H9 (cell line): Measurements from ENCODE around the gene PRR33. TPM values are rescaled to one million over a fixed set of nuclear protein-coding genes. Genes with fewer than 3 reads are reported as not detected.

ENCODE experiments used
- DNase-seq: peaks from one replicate; pipeline ENCODE4 v3.0.0-alpha.2; 2017
- H2AFZ ChIP-seq: one replicate; pipeline ENCODE4 v1.6.1; 2013; ENCODE audit warnings: mild to moderate bottlenecking, low read length, control low read depth, moderate library complexity
- H2AK5ac ChIP-seq: 2 replicates; pipeline ENCODE4 v1.6.1; 2013; ENCODE audit warnings: low read length, control low read depth, mixed read lengths; ENCODE audit not compliant: insufficient read length
- H2BK120ac ChIP-seq: one replicate; pipeline ENCODE4 v1.6.1; 2013; ENCODE audit warnings: low read depth, mild to moderate bottlenecking, low read length, control low read depth, inconsistent platforms; ENCODE audit not compliant: poor library complexity, severe bottlenecking
- H2BK12ac ChIP-seq: 2 replicates; pipeline ENCODE4 v1.6.1; 2013; ENCODE audit warnings: low read length, control low read depth, mixed read lengths, low read depth; ENCODE audit not compliant: insufficient read length
- H2BK15ac ChIP-seq: 2 replicates; pipeline ENCODE4 v1.6.1; 2013; ENCODE audit warnings: low read depth, low read length, control low read depth
- H2BK20ac ChIP-seq: one replicate; pipeline ENCODE4 v1.6.1; 2013; ENCODE audit warnings: low read depth, mild to moderate bottlenecking, low read length, control low read depth, inconsistent platforms; ENCODE audit not compliant: poor library complexity, severe bottlenecking
- H2BK5ac ChIP-seq: 2 replicates; pipeline ENCODE4 v1.6.1; 2013; ENCODE audit warnings: low read length, control low read depth, mixed read lengths; ENCODE audit not compliant: insufficient read length
- H3K14ac ChIP-seq: 2 replicates; pipeline ENCODE4 v1.6.1; 2013; ENCODE audit warnings: low read length, control low read depth; ENCODE audit not compliant: insufficient read depth
- H3K18ac ChIP-seq: 2 replicates; pipeline ENCODE4 v1.6.1; 2013; ENCODE audit warnings: low read depth, mild to moderate bottlenecking, mixed read lengths, low read length, control low read depth; ENCODE audit not compliant: insufficient read length
- H3K23ac ChIP-seq: 2 replicates; pipeline ENCODE4 v1.6.1; 2013; ENCODE audit warnings: low read length, control low read depth, mixed read lengths, low read depth; ENCODE audit not compliant: insufficient read length
- H3K23me2 ChIP-seq: 2 replicates; pipeline ENCODE4 v1.6.1; 2013; ENCODE audit warnings: low read depth, mild to moderate bottlenecking, mixed read lengths, low read length, control low read depth; ENCODE audit not compliant: insufficient read length, poor library complexity, severe bottlenecking
- H3K27ac ChIP-seq: 2 replicates; pipeline ENCODE4 v1.5.1; 2013; ENCODE audit warnings: low read length, control low read depth, mixed read lengths, low read depth; ENCODE audit not compliant: insufficient read length
- H3K27me3 ChIP-seq: 2 replicates; pipeline ENCODE4 v1.6.1; 2013; ENCODE audit warnings: low read length, control low read depth, inconsistent platforms; ENCODE audit not compliant: insufficient read depth
- H3K4ac ChIP-seq: 2 replicates; pipeline ENCODE4 v1.6.1; 2013; ENCODE audit warnings: low read depth, mild to moderate bottlenecking, control low read depth, inconsistent platforms, low read length, moderate library complexity
- H3K4me1 ChIP-seq: 2 replicates; pipeline ENCODE4 v1.6.1; 2013; ENCODE audit warnings: low read length, control low read depth, inconsistent platforms; ENCODE audit not compliant: insufficient read depth
- H3K4me2 ChIP-seq: 2 replicates; pipeline ENCODE4 v1.6.1; 2013; ENCODE audit warnings: low read length, control low read depth, mixed read lengths; ENCODE audit not compliant: insufficient read length, insufficient read depth
- H3K56ac ChIP-seq: 2 replicates; pipeline ENCODE4 v1.6.1; 2013; ENCODE audit warnings: low read depth, mild to moderate bottlenecking, mixed read lengths, low read length, control low read depth; ENCODE audit not compliant: insufficient read length
- H3K79me1 ChIP-seq: 2 replicates; pipeline ENCODE4 v1.6.1; 2013; ENCODE audit warnings: low read depth, mild to moderate bottlenecking, moderate library complexity, low read length, control low read depth, inconsistent platforms; ENCODE audit not compliant: insufficient read depth, poor library complexity, severe bottlenecking
- H3K79me2 ChIP-seq: 2 replicates; pipeline ENCODE4 v1.6.1; 2013; ENCODE audit warnings: low read length, control low read depth, inconsistent platforms; ENCODE audit not compliant: insufficient read depth
- H3K9ac ChIP-seq: 2 replicates; pipeline ENCODE4 v1.6.1; 2013; ENCODE audit warnings: low read length, control low read depth, mixed read lengths; ENCODE audit not compliant: insufficient read length; ENCODE audit errors: extremely low read depth
- H3K9me3 ChIP-seq: one replicate; pipeline ENCODE4 v1.6.1; 2013; ENCODE audit warnings: low read depth, low read length, inconsistent platforms; ENCODE audit not compliant: control insufficient read depth
- H3T11ph ChIP-seq: one replicate; pipeline ENCODE4 v1.6.1; 2013; ENCODE audit warnings: mild to moderate bottlenecking, low read length, control low read depth, inconsistent platforms
- H4K20me1 ChIP-seq: one replicate; pipeline ENCODE4 v1.6.1; 2013; ENCODE audit not compliant: control insufficient read depth, insufficient read length, insufficient read depth
- H4K5ac ChIP-seq: 2 replicates; pipeline ENCODE4 v1.6.1; 2013; ENCODE audit warnings: low read depth, mild to moderate bottlenecking, mixed read lengths, low read length, control low read depth; ENCODE audit not compliant: insufficient read length
- H4K8ac ChIP-seq: replicated peaks from 2 replicates; pipeline ENCODE4 v1.6.1; 2013; ENCODE audit warnings: low read length, control low read depth, mixed read lengths, low read depth; ENCODE audit not compliant: insufficient read length
- H4K91ac ChIP-seq: 2 replicates; pipeline ENCODE4 v1.6.1; 2013; ENCODE audit warnings: low read depth, mild to moderate bottlenecking, moderate library complexity, mixed read lengths, low read length, control low read depth; ENCODE audit not compliant: insufficient read length
- H3K27ac Mint-ChIP-seq, 3 experiments: 2 replicates in 2 of 3; 3 replicates in 1 of 3; pipeline ENCODE4 v1.8.0; 2020 to 2021; ENCODE audit warnings: mixed read lengths in 3 of 3, mild to moderate bottlenecking in 1 of 3, moderate library complexity in 1 of 3
- H3K27me3 Mint-ChIP-seq: 2 replicates; pipeline ENCODE4 v1.8.0; 2021; ENCODE audit warnings: low read depth, mild to moderate bottlenecking, moderate library complexity, mixed read lengths
- H3K36me3 Mint-ChIP-seq, 3 experiments: 2 replicates in 2 of 3; 3 replicates in 1 of 3; pipeline ENCODE4 v1.8.0; 2020 to 2021; ENCODE audit warnings: low read depth in 3 of 3, mixed read lengths in 3 of 3; ENCODE audit not compliant: insufficient read depth in 1 of 3
- H3K4me1 Mint-ChIP-seq, 2 experiments: 2 replicates each; pipeline ENCODE4 v1.8.0; 2020; ENCODE audit warnings: mixed read lengths in 2 of 2
- H3K4me3 Mint-ChIP-seq, 2 experiments: 2 replicates in 1 of 2; 3 replicates in 1 of 2; pipeline ENCODE4 v1.8.0; 2020 to 2021; ENCODE audit warnings: mild to moderate bottlenecking in 2 of 2, mixed read lengths in 2 of 2, moderate library complexity in 1 of 2
- H3K9me3 Mint-ChIP-seq, 2 experiments: 2 replicates in 1 of 2; 3 replicates in 1 of 2; pipeline ENCODE4 v1.8.0; 2020; ENCODE audit warnings: mild to moderate bottlenecking in 2 of 2, mixed read lengths in 2 of 2, moderate library complexity in 1 of 2
- WGBS: extraction: QIAGEN DNeasy Blood & Tissue Kit; methylation state at CpG from one replicate; pipeline ENCODE4 v1.1.7; 2013; ENCODE audit warnings: missing lambda C conversion rate, low lambda C conversion rate, mixed read lengths; ENCODE audit not compliant: insufficient read length; ENCODE audit errors: extremely low coverage; 5-methylcytosine and 5-hydroxymethylcytosine counted together
- total RNA-seq: library from RNA; stranded (reverse); gene quantifications from 2 replicates; pipeline ENCODE4 v1.2.1, GENCODE V29; 2021
- TF ChIP-seq, protein P1 (sequence below): fragments of 200-600 bp; sonication (generic); conservative IDR thresholded peaks from 3 replicates; pipeline ENCODE4 v1.8.0; 2021; ENCODE audit warnings: antibody characterized with exemption, mild to moderate bottlenecking

PRR33 gene
- total RNA-seq, 1 experiment from 2014 or later: not detected

DNA sequence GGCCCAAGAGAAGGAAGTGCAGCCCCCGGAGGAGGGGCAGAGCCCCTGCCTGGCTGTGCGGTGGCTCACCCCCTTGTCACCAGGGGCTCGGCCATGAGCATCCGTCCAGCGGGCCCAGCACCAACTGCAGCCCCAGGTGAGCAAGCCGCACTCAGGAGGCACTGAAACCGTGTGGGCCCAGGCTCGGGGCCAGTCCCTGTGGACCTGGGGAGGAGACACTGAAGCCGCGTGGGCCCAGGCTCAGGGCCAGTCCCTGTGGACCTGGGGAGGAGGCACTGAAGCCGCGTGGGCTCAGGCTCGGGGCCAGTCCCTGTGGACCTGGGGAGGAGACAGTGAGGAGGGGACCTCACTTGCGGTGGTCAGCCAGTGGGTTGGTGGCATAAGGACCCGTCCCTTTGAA is 24.9 kb downstream of the PRR33 start:
- no peak overlapping the region for H2BK20ac ChIP-seq
- no peaks in the 10 kb centered on the region for H3K79me1 ChIP-seq
- no peak overlapping the region for H2BK120ac ChIP-seq
- WGBS: no CpG with 5 or more reads among the region's 15 CpGs
- no peaks in the 10 kb centered on the region for H3K79me2 ChIP-seq
- no peak overlapping the region for H3K9ac ChIP-seq
- H3K4me1 ChIP-seq: peaks cover 3% of the 10 kb centered on the region; the same call in 1 of the 2 replicates
- TF ChIP-seq, protein P1, sequence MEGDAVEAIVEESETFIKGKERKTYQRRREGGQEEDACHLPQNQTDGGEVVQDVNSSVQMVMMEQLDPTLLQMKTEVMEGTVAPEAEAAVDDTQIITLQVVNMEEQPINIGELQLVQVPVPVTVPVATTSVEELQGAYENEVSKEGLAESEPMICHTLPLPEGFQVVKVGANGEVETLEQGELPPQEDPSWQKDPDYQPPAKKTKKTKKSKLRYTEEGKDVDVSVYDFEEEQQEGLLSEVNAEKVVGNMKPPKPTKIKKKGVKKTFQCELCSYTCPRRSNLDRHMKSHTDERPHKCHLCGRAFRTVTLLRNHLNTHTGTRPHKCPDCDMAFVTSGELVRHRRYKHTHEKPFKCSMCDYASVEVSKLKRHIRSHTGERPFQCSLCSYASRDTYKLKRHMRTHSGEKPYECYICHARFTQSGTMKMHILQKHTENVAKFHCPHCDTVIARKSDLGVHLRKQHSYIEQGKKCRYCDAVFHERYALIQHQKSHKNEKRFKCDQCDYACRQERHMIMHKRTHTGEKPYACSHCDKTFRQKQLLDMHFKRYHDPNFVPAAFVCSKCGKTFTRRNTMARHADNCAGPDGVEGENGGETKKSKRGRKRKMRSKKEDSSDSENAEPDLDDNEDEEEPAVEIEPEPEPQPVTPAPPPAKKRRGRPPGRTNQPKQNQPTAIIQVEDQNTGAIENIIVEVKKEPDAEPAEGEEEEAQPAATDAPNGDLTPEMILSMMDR: no peak
- peaks cover 7 to 15% of the 10 kb centered on the region in 2 experiments for H3K4me1 Mint-ChIP-seq
- no peak overlapping the region for H3K23ac ChIP-seq
- H3K18ac ChIP-seq: no peak overlapping the region
- H3K27me3 Mint-ChIP-seq: peaks cover 29% of the 10 kb centered on the region
- H2AK5ac ChIP-seq: no peak overlapping the region
- H4K8ac ChIP-seq: no peak overlapping the region
- H3K9me3 ChIP-seq: no peaks in the 10 kb centered on the region
- H3K27ac ChIP-seq: no peak overlapping the region
- no peak overlapping the region for H2BK15ac ChIP-seq
- H2AFZ ChIP-seq: no peak overlapping the region
- H4K5ac ChIP-seq: no peak overlapping the region
- no peaks in the 10 kb centered on the region for H4K20me1 ChIP-seq
- H2BK12ac ChIP-seq: no peak overlapping the region
- H3K4me3 Mint-ChIP-seq: no peak overlapping the region
- no peak overlapping the region; a peak in 1 of 7 replicates for H3K27ac Mint-ChIP-seq
- no peak for DNase-seq
- H3K36me3 Mint-ChIP-seq: no peaks in the 10 kb centered on the region
- no peaks in the 10 kb centered on the region; a peak in 1 of 5 replicates for H3K9me3 Mint-ChIP-seq
- H3T11ph ChIP-seq: no peak overlapping the region
- no peak overlapping the region for H3K56ac ChIP-seq
- no peak overlapping the region; the same call in 1 of the 2 replicates for H3K14ac ChIP-seq
- H3K4ac ChIP-seq: no peak overlapping the region
- no peak overlapping the region for H3K4me2 ChIP-seq
- no peaks in the 10 kb centered on the region for H3K27me3 ChIP-seq
- H4K91ac ChIP-seq: no peak overlapping the region
- no peaks in the 10 kb centered on the region for H3K23me2 ChIP-seq
- H2BK5ac ChIP-seq: no peak overlapping the region
